Heart right ventricle (tissue), 16 donors: ENCODE measurements around the gene IMMP2L. TPM values are rescaled to one million over a fixed set of nuclear protein-coding genes. Genes with fewer than 3 reads are reported as not detected.

ENCODE experiments used
- ATAC-seq, 8 donors: fragments of 200-7000 bp; cut with Tn5 transposase; one replicate each; pipeline ENCODE4 v1.9.1; 2020; ENCODE audit warnings: mild to moderate bottlenecking in 8 of 8, moderate library complexity in 8 of 8, moderate number of reproducible peaks in 1 of 8
- DNase-seq, 2 donors: peaks; one replicate each; pipeline ENCODE4 v3.0.0-alpha.2; 2020
- H3K27ac ChIP-seq, 10 donors: fragments of 200-600 bp; sonication (generic) in 2 of 10; one replicate each; pipeline versions ENCODE4 v1.5.0 to v1.8.0; 2020 to 2022; ENCODE audit warnings: mild to moderate bottlenecking in 3 of 10
- H3K27me3 ChIP-seq, 7 donors: fragments of 200-600 bp; one replicate each; pipeline ENCODE4 v1.8.0; 2021 to 2022; ENCODE audit warnings: mild to moderate bottlenecking in 2 of 7
- H3K36me3 ChIP-seq, 9 donors: fragments of 200-600 bp; sonication (generic) in 1 of 9; one replicate each; pipeline versions ENCODE4 v1.5.0 to v1.8.0; 2020 to 2022; ENCODE audit warnings: mild to moderate bottlenecking in 2 of 9
- H3K4me1 ChIP-seq, 9 donors: fragments of 200-600 bp; sonication (generic) in 1 of 9; one replicate each; pipeline versions ENCODE4 v1.5.0 to v1.8.0; 2020 to 2022; ENCODE audit warnings: mild to moderate bottlenecking in 4 of 9
- H3K4me3 ChIP-seq, 10 donors: fragments of 200-600 bp; sonication (generic) in 2 of 10; one replicate each; pipeline versions ENCODE4 v1.5.0 to v1.8.0; 2020 to 2022; ENCODE audit warnings: mild to moderate bottlenecking in 7 of 10, moderate library complexity in 2 of 10
- H3K9me3 ChIP-seq, 11 donors: fragments of 200-600 bp in 10 of 11; sonication (generic) in 2 of 11; one replicate each; pipeline versions ENCODE4 v1.5.0 to v1.8.0; 2013 to 2022; ENCODE audit warnings: mild to moderate bottlenecking in 2 of 11, control low read depth in 1 of 11, moderate library complexity in 1 of 11
- CTCF ChIP-seq, 9 donors: fragments of 200-600 bp; sonication (generic) in 2 of 9; IDR thresholded peaks; one replicate each; pipeline versions ENCODE4 v1.5.0 to v1.8.0; 2021 to 2022; ENCODE audit warnings: antibody characterized with exemption in 9 of 9, mild to moderate bottlenecking in 5 of 9, moderate library complexity in 1 of 9
- WGBS, 2 donors: extraction: QIAGEN DNeasy Blood & Tissue Kit; methylation state at CpG; one replicate each; pipeline ENCODE4 v1.1.7; 2013; ENCODE audit warnings: inconsistent platforms in 1 of 2; 5-methylcytosine and 5-hydroxymethylcytosine counted together
- intact Hi-C, 10 donors: fragments of 100-400 bp; cut with DNase I; formaldehyde crosslinking; loops; one replicate each; pipeline versions ENCODE4 v1.11.1 to v1.14.2; 2022
- polyA plus RNA-seq, 2 donors: library from polyadenylated mRNA; stranded (reverse); fragments of 200-250 nt; gene quantifications; one replicate each; pipeline ENCODE4 v1.2.3, GENCODE V29; 2013
- total RNA-seq, 10 donors: library from RNA; stranded (reverse); fragmentation: NEBNext Ultra II Directional in 3 of 10; extraction: Animal tissue kit (Norgen Biotek cat#: 25700) in 3 of 10; gene quantifications; one replicate each; pipeline versions ENCODE4 v1.2.1 to v1.2.4, GENCODE V29; 2021 to 2023
- donor health status: Arrhythmogenic right ventricular cardiomyopathy.
- donor health status: ischemic (EF 13 %, LVEDD 7.1; RV severe dilation, severe dysfunction).
- donor health status: healthy with polysubstance abuse.
- donor health status: DM: no; HTN: yes; CAD: no.
- donor health status: DM: no; HTN: no; CAD: no.
- donor health status: ischemic (EF 25% LVEDD 6.9; RV normal size, moderate dysfunction).
- donor health status: ischemic (EF 25% LVEDD 5.7; RV mildly dilated, moderate dysfunction).
- donor health status: healthy.
- donor health status: DM: yes; HTN: yes; CAD: no.
- donor health status: Ischemic cardiomyopathy.
- donor health status: ischemic (EF 35%, LVEDD 5.7; RV mildly dilated, moderate dysfunction).
- donor health status: nonischemic (EF 11% LVEDD 7.7; RV severe dilation, severe dysfunction).
- donor health status: DM: yes; HTN: yes; CAD: no.
- donor health status: PGD.
- donor health status: ischemic (EF 29% LVEDD 5.4; RV normal size, mild dysfunction).
- donor health status: nonischemic (EF 23%, LVEDD 6.1; RV moderate dilation, normal function).

The IMMP2L gene
- total and polyA plus RNA-seq, 12 donors: 4.3 to 20.8 (median 17.3) TPM

DNA sequence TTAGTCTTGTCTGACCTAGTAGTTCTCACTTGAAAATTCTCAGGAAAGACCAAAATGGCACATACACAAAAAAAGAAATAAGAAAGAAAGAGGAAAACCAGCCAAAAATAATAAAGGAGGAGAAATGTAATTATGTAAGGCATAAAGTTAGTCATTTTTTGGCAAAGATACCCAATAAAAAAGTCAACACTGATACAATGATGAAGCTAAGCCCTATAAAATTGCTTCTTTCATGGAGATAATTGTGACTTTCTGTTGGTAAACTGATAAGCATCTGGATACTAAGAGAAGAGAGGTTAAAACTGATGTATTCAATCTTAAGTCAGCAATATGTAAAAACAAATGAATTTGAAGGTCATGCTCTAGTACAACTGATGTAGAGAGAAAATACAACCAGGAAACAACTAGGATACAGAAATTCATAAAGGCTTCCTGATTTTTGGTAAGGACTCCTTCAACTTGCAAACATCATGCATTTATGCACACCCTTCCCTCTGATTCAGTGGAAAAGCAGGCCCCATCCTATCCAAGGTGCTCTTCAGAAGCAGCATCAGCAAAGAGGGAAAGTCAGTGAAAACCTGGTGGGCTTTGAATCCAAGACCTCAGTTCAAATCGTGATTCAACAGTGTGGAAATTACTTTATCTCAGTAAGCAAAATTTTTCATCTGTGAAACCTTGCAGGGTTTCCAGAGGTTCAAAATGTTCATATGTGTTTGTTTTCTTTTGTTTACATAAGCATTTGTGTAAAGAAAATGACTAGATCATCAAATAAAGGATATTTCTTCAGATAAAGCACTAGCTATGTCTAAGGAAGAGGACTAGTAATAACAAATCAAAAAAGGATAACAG lies 32.6 kb downstream of the IMMP2L start:
- TF ChIP-seq CTCF (IDR thresholded peaks at IDR 0.05): no peak
- intact Hi-C loops: no loop called here
- Histone ChIP-seq H3K36me3 (no peaks in the 10 kb centered on the region), H3K4me1 (peaks cover 8 to 33% (median 25%) of the 10 kb centered on the region in 9 donors), H3K27me3 (no peaks in the 10 kb centered on the region), H3K4me3 (no peak overlapping the region), H3K9me3 (no peaks in the 10 kb centered on the region), H3K27ac (no peak overlapping the region)
- WGBS, 2 donors: 59 to 79% methylated on average over 1 of the region's 1 CpG
- DNase-seq: no peak
- no peak for ATAC-seq

DNA sequence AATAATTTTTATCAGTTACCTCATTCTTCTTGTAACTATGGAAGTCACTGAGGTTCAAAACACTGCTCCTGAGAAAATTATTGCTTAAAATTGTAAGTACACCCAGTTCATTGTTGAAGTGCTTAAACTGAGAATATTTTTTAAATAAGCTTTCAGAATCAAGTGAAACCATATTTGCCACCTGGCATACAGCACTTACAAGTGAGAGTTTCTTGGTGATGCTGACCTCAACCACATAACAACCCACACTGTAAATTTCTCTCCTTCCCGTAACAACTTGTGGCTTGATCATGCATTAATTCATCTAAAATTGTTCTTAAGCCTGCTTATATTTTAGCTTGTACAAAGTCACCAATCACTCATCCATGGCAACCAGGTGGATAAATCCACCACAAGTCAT lies 34.0 kb downstream of the IMMP2L start:
- Histone ChIP-seq H3K4me1 (peaks cover 8 to 33% (median 25%) of the 10 kb centered on the region in 9 donors), H3K4me3 (no peak overlapping the region), H3K27me3 (no peaks in the 10 kb centered on the region), H3K27ac (no peak overlapping the region), H3K36me3 (no peaks in the 10 kb centered on the region), H3K9me3 (no peaks in the 10 kb centered on the region)
- TF ChIP-seq CTCF (IDR thresholded peaks at IDR 0.05): no peak
- ATAC-seq: no peak
- DNase-seq: no peak
- 91 to 97% methylated on average over 1 of the region's 1 CpG for WGBS, 2 donors
- intact Hi-C loops: no loop called here

- Histone ChIP-seq H3K27me3 (no peaks in the 10 kb centered on the region), H3K36me3 (no peaks in the 10 kb centered on the region), H3K4me1 (peaks cover 7 to 25% (median 18%) of the 10 kb centered on the region in 9 donors), H3K27ac (no peak overlapping the region), H3K9me3 (no peaks in the 10 kb centered on the region), H3K4me3 (no peak overlapping the region)
- intact Hi-C loops: no loop called here
- TF ChIP-seq CTCF (IDR thresholded peaks at IDR 0.05): no peak
- ATAC-seq (no peak), DNase-seq (no peak)
- WGBS, 2 donors: 48% methylated on average over 2 of the region's 2 CpGs
Measured at GRCh38 chr7:111527545-111527944, 34.7 kb downstream of the IMMP2L start.

DNA sequence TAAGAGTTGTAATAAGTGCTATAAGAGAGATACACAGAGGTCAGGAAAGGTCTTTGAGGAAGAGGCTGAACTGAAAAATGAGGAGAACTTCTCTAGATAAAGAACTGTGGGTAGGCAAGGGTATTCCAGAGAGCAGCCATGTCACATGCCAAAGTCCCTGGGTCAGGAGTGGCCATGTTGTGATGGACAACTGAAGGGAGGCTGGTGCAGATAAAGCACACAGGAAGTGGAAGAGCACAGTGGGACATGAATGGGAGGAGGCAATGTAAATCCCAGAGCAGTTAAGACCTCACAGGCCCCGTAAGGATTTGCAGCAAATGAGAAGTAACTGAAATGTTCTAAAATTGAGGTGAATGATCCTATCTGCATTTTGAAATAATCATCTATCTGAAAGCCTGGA lies 37.2 kb downstream of the IMMP2L start:
- peaks cover 0 to 13% (median 6%) of the 10 kb centered on the region in 9 donors for H3K4me1 ChIP-seq
- intact Hi-C loops: no loop called here
- WGBS, 2 donors: 90 to 100% methylated on average over 1 of the region's 1 CpG
- H3K27ac ChIP-seq: no peak overlapping the region
- ATAC-seq: no peak
- H3K27me3 ChIP-seq: no peaks in the 10 kb centered on the region
- H3K4me3 ChIP-seq: no peak overlapping the region
- DNase-seq: no peak
- H3K36me3 ChIP-seq: peaks cover 0 to 14% (median 0%) of the 10 kb centered on the region in 9 donors
- H3K9me3 ChIP-seq: peaks cover 0 to 14% (median 9%) of the 10 kb centered on the region in 11 donors
- no peak for TF ChIP-seq CTCF (IDR thresholded peaks at IDR 0.05)
